GM20000 (cell line): ENCODE data around the gene KCNJ6.

Experiments used
- DNase-seq: peaks from one replicate; pipeline ENCODE4 v3.0.0; 2012; ENCODE audit warnings: low spot score
- TF ChIP-seq, protein P1 (sequence below): IDR thresholded peaks from 2 replicates; pipeline ENCODE4 v1.5.1; 2012; ENCODE audit warnings: mild to moderate bottlenecking, control low read depth; ENCODE audit errors: extremely low read depth, missing control alignments

Gene KCNJ6

DNA sequence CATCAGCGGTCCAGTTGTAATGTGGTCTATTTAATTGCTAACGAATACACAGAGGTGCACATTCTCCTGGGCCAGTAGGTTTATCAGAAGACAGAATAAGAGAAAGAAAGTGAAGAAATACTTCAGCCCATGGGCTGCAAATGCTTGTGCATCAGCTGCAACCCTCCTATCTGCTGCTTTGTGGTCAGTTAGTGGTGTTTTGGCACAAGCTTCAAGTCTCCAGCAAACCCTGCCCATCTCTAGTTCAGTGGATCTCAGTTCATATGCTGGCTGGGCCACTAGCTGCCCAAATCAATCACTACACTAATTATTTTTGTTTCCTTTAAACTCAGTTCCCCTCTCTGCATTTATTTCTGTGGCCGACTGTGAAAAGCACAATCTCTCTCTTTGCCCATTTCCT, 124.2 kb downstream of the KCNJ6 start:
- TF ChIP-seq, protein P1, sequence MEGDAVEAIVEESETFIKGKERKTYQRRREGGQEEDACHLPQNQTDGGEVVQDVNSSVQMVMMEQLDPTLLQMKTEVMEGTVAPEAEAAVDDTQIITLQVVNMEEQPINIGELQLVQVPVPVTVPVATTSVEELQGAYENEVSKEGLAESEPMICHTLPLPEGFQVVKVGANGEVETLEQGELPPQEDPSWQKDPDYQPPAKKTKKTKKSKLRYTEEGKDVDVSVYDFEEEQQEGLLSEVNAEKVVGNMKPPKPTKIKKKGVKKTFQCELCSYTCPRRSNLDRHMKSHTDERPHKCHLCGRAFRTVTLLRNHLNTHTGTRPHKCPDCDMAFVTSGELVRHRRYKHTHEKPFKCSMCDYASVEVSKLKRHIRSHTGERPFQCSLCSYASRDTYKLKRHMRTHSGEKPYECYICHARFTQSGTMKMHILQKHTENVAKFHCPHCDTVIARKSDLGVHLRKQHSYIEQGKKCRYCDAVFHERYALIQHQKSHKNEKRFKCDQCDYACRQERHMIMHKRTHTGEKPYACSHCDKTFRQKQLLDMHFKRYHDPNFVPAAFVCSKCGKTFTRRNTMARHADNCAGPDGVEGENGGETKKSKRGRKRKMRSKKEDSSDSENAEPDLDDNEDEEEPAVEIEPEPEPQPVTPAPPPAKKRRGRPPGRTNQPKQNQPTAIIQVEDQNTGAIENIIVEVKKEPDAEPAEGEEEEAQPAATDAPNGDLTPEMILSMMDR = no peak
- DNase-seq = no peak

DNA sequence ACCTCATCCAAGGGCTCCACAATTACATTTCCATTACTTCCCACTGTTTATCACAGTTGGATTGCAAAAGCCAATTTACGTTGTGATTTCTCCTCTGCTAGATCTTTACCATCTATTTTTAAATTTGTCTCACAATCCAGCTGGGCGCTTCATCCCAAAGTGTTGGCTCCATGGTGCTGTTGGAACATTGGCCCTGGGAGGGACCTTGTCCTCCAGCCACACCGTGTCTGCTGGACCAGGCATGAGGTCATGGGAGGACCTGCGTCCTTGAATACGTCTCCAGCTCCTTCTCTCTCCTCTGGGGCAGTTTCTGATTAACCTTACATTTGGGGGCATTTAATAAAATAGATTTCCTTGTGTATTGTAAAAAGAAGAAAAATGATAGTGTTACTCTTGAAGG, 125.4 kb downstream of the KCNJ6 start:
- TF ChIP-seq, protein P1 = no peak
- no peak for DNase-seq

GRCh38 chr21:37788503-37788902, 127.8 kb downstream of the KCNJ6 start:
- TF ChIP-seq, protein P1 = no peak
- DNase-seq = no peak

- TF ChIP-seq, protein P1 = no peak
- DNase-seq = no peak
Measured at GRCh38 chr21:37787456-37787855, 128.8 kb downstream of the KCNJ6 start.

- DNase-seq = no peak
- TF ChIP-seq, protein P1 = no peak
Measured at GRCh38 chr21:37784591-37785318, 131.5 kb downstream of the KCNJ6 start.

DNA sequence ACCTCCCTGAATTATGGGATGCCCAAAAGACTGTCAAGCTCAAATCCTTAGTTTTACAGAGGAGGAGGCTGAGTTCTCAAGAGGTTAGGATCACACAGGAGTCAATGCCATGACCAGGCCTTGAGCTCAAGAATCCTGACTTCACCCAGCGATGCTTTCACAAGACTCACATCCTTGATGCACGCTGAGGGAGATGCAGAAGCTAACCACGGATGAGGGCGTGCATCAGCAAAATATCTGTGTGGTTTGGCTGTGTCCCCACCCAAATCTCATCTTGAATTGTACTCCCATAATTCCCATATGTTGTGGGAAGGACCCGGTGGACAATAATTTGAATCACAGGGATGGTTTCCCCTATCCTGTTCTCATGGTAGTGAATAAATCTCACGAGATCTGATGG, 133.2 kb downstream of the KCNJ6 start:
- DNase-seq = no peak
- TF ChIP-seq, protein P1 = no peak

GRCh38 chr21:37780991-37781983, 135.0 kb downstream of the KCNJ6 start:
- no peak for DNase-seq

More at GRCh38 chr21:37780991-37781983, 135.0 kb downstream of the KCNJ6 start:
- TF ChIP-seq, protein P1 = no peak
